Adrenal gland (tissue), 5 donors: ENCODE data around the gene GKN2.

Experiments
- POLR2A ChIP-seq, 2 donors: fragments of 450-650 bp; IDR thresholded peaks; one replicate each; pipeline ENCODE4 v1.6.1; 2017; ENCODE audit warnings: antibody characterized with exemption in 2 of 2, mild to moderate bottlenecking in 2 of 2, moderate library complexity in 1 of 2
- TF ChIP-seq, protein P1 (sequence below), 6 experiments: fragments of 450-650 bp in 4 of 6; fragments of 200-600 bp in 2 of 6; sonication (generic) in 1 of 6; IDR thresholded peaks; 1 replicate in 5 of 6; 2 replicates in 1 of 6; pipeline versions ENCODE4 v1.5.1 to v1.8.0; 2016 to 2021; ENCODE audit warnings: antibody characterized with exemption in 6 of 6, mild to moderate bottlenecking in 2 of 6, moderate library complexity in 1 of 6
- donor health status: DM: no; HTN: no; CAD: no.

- TF ChIP-seq, protein P1, sequence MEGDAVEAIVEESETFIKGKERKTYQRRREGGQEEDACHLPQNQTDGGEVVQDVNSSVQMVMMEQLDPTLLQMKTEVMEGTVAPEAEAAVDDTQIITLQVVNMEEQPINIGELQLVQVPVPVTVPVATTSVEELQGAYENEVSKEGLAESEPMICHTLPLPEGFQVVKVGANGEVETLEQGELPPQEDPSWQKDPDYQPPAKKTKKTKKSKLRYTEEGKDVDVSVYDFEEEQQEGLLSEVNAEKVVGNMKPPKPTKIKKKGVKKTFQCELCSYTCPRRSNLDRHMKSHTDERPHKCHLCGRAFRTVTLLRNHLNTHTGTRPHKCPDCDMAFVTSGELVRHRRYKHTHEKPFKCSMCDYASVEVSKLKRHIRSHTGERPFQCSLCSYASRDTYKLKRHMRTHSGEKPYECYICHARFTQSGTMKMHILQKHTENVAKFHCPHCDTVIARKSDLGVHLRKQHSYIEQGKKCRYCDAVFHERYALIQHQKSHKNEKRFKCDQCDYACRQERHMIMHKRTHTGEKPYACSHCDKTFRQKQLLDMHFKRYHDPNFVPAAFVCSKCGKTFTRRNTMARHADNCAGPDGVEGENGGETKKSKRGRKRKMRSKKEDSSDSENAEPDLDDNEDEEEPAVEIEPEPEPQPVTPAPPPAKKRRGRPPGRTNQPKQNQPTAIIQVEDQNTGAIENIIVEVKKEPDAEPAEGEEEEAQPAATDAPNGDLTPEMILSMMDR (IDR thresholded peaks at IDR 0.05), result no peak
- no peak for TF ChIP-seq POLR2A (IDR thresholded peaks at IDR 0.05)
These were observed 21.6 kb upstream of the GKN2 start, which contains the start of gene GKN1 for GRCh38 chr2:68974251-68974650.
